WTC11 (cell line): ENCODE data around the gene RFX8.

Source experiments
- AFF4 ChIP-seq: sonication (generic); formaldehyde crosslinking; IDR thresholded peaks from 2 replicates; pipeline ENCODE4 v1.8.1; 2023; ENCODE audit warnings: mild to moderate bottlenecking, missing genetic modification reagents, borderline replicate concordance
- CTCF ChIP-seq: fragments of 200-600 bp; IDR thresholded peaks from 2 replicates; pipeline ENCODE4 v1.8.0; 2022; ENCODE audit warnings: antibody characterized with exemption
- FOXJ3 ChIP-seq: sonication (generic); formaldehyde crosslinking; IDR thresholded peaks from 2 replicates; pipeline ENCODE4 v1.9.0; 2021; ENCODE audit warnings: missing genetic modification reagents, mild to moderate bottlenecking, borderline replicate concordance
- JUN ChIP-seq: sonication (generic); formaldehyde crosslinking; IDR thresholded peaks from 2 replicates; pipeline ENCODE4 v1.8.0; 2023; ENCODE audit warnings: mild to moderate bottlenecking, missing genetic modification reagents
- KAT7 ChIP-seq: sonication (generic); formaldehyde crosslinking; IDR thresholded peaks from 2 replicates; pipeline ENCODE4 v1.8.1; 2023; ENCODE audit warnings: missing genetic modification reagents, mild to moderate bottlenecking, borderline replicate concordance
- MXD4 ChIP-seq: fragments of 250-450 bp; sonication (Bioruptor Pico); IDR thresholded peaks from 2 replicates; pipeline ENCODE4 v1.8.0; 2021; ENCODE audit warnings: mild to moderate bottlenecking, moderate library complexity, borderline replicate concordance
- TCF7 ChIP-seq: sonication (generic); formaldehyde crosslinking; IDR thresholded peaks from 2 replicates; pipeline ENCODE4 v1.8.0; 2022; ENCODE audit warnings: mild to moderate bottlenecking, low read depth, missing genetic modification reagents, moderate library complexity
- TP53 ChIP-seq: sonication (generic); formaldehyde crosslinking; IDR thresholded peaks from 2 replicates; pipeline ENCODE4 v1.8.1; 2023; ENCODE audit warnings: mild to moderate bottlenecking, missing genetic modification reagents
- ZNF263 ChIP-seq: sonication (generic); formaldehyde crosslinking; IDR thresholded peaks from 2 replicates; pipeline ENCODE4 v1.8.1; 2022; ENCODE audit warnings: low read depth, mild to moderate bottlenecking, moderate library complexity, missing genetic modification reagents
- ZNF425 ChIP-seq: fragments of 250-450 bp; sonication (Bioruptor Pico); conservative IDR thresholded peaks from 2 replicates; pipeline ENCODE4 v1.9.0; 2021; ENCODE audit warnings: mild to moderate bottlenecking
- TF ChIP-seq, protein P1 (sequence below): sonication (generic); formaldehyde crosslinking; IDR thresholded peaks from 2 replicates; pipeline ENCODE4 v1.8.0; 2022; ENCODE audit warnings: mild to moderate bottlenecking, missing genetic modification reagents
- TF ChIP-seq, protein P2 (sequence below): sonication (generic); formaldehyde crosslinking; IDR thresholded peaks from 2 replicates; pipeline ENCODE4 v1.8.0; 2023; ENCODE audit warnings: missing genetic modification reagents
- TF ChIP-seq, protein P3 (sequence below): fragments of 250-450 bp; sonication (Bioruptor Pico); IDR thresholded peaks from 2 replicates; pipeline ENCODE4 v1.9.0; 2021; ENCODE audit warnings: mild to moderate bottlenecking

GRCh38 chr2:101380376-101380775, 94.5 kb downstream of the RFX8 start:
- TF ChIP-seq ZNF425 (CRISPR knock-in tag) (no peak), CTCF (no peak), MXD4 (no peak), KAT7 (CRISPR knock-in tag) (no peak), ZNF263 (CRISPR knock-in tag) (no peak), TCF7 (no peak), AFF4 (no peak), TP53 (CRISPR knock-in tag) (no peak), FOXJ3 (no peak), JUN (no peak)
- TF ChIP-seq, protein P1, sequence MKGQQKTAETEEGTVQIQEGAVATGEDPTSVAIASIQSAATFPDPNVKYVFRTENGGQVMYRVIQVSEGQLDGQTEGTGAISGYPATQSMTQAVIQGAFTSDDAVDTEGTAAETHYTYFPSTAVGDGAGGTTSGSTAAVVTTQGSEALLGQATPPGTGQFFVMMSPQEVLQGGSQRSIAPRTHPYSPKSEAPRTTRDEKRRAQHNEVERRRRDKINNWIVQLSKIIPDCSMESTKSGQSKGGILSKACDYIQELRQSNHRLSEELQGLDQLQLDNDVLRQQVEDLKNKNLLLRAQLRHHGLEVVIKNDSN (CRISPR knock-in tag), result no peak
- TF ChIP-seq, protein P2, sequence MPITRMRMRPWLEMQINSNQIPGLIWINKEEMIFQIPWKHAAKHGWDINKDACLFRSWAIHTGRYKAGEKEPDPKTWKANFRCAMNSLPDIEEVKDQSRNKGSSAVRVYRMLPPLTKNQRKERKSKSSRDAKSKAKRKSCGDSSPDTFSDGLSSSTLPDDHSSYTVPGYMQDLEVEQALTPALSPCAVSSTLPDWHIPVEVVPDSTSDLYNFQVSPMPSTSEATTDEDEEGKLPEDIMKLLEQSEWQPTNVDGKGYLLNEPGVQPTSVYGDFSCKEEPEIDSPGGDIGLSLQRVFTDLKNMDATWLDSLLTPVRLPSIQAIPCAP (CRISPR knock-in tag), result no peak
- TF ChIP-seq, protein P3, sequence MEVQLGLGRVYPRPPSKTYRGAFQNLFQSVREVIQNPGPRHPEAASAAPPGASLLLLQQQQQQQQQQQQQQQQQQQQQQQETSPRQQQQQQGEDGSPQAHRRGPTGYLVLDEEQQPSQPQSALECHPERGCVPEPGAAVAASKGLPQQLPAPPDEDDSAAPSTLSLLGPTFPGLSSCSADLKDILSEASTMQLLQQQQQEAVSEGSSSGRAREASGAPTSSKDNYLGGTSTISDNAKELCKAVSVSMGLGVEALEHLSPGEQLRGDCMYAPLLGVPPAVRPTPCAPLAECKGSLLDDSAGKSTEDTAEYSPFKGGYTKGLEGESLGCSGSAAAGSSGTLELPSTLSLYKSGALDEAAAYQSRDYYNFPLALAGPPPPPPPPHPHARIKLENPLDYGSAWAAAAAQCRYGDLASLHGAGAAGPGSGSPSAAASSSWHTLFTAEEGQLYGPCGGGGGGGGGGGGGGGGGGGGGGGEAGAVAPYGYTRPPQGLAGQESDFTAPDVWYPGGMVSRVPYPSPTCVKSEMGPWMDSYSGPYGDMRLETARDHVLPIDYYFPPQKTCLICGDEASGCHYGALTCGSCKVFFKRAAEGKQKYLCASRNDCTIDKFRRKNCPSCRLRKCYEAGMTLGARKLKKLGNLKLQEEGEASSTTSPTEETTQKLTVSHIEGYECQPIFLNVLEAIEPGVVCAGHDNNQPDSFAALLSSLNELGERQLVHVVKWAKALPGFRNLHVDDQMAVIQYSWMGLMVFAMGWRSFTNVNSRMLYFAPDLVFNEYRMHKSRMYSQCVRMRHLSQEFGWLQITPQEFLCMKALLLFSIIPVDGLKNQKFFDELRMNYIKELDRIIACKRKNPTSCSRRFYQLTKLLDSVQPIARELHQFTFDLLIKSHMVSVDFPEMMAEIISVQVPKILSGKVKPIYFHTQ (CRISPR knock-in tag), result no peak
